Cortex of kidney (tissue), 1 donor: ENCODE measurements around the gene HNRNPK.
"Not testable (repeated sequence)": the region's sequence is repeated elsewhere in the genome, so short reads cannot be mapped to it uniquely, and the experiment has no call there.

Experiments
- DNase-seq: peaks from one replicate; lab custom pipeline; 2025; lab: John Stamatoyannopoulos, UW

Gene HNRNPK

DNA sequence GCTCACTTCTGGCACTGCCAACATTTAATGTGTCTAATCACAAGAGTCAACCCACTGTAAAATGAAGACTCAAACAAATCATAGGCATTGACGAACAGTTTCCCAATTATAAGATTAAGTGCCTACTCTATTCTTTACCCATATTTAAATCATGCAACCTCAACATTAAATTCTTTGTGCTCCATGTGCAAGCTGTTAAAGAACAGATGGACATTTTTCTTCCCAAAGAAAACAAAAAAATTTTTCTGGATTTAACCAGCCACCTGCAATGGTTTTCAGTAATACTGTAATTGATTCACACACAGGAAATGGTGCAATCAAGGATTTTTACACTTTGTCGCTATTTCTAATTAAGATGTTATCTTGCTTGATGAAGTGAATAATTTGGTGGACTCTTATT lies 3.6 kb downstream of the HNRNPK start:
- DNase-seq = no peak

DNA sequence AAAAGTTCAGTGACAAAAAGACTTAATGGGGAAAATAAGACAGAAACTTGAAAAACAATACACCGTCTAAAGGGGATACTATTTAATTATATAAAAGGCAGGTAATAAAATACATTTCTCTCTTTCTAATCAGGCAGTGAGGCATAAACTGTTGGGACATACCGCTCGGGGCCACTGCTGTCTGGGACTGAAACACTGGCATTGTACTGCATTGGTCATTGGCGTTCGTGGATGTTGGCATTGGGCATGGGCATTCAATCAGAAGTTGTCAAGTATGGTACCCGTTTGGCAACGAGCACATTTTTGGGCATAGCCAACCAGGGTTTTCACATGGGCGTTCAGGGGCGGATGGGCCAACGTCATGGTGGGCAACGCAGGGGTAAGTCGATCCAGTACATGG lies 4.7 kb downstream of the HNRNPK start:
- no peak for DNase-seq

DNA sequence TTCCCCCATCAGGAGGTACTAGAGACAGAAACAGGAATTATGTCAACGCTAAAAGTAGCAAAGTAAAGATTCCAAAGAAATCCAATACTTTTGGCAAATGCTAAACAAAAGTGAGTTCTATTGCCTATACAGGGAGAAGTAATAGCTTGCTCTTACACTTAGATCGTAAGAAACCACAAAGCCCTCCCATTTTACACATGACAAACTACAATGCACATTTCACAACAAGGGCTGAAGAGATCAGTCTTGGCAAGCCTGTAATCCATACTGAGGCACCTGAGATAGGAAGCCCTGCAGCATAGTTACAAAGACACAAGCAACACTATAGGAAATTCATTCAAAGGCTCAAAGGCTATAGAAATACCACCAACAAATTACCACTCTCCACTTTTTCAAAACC lies 7.7 kb downstream of the HNRNPK start:
- no peak for DNase-seq

DNA sequence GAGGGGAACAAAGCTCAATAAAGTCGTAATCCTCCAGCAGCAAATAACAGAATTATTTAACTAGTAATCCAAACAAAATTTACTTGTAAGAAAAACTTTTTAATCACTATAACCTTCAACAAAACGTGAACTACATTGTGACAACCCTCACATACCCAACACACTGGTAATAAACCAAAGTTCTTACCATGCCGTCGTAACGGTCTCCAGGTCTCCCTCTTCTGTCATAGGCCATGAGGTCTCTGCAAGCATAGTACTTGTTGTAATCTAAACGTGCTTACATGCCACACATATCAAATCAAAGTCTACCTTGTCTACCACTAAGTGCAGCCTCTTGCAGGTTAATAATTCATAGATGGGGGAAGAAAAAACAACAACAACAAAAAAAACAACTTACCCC lies 8.5 kb downstream of the HNRNPK start:
- no peak for DNase-seq

DNA sequence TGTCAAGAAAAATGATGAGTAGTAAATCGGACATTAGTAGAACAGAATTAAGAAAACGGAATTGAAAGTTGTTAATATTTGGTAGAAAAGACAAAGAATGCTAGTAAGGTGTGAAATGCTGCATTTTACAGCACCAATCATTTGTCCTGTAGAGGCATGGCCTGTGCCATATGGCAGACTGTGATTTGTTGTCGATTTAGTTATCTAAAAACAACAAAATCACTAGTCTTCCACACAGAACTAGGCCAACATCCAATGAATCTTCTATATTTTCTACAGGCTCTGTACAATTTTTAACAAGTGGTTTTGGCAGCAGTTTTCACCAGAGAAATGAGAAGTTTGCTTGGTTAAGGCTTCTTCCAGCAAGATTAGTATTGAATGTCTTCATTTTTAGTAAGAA lies 10.4 kb downstream of the HNRNPK start:
- no peak for DNase-seq

DNA sequence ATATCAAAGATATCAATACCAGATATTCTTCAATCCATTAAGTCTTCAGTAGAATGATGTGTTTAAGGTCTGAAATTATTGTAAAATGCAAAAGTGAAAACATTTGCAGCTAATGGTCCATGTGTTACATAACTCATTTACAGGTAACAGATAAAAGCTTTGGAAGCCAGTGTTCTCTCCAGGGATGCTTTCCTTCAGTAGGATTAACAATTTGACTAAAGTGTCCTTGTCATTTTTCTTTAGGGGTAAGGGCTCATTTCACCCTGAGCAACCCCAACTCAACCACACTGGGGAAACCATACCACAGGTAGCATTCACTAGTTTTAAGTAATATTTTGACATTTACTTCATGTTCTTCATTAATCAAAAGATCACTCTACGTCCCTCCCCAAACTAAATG lies 12.9 kb downstream of the HNRNPK start:
- DNase-seq = no peak

DNA sequence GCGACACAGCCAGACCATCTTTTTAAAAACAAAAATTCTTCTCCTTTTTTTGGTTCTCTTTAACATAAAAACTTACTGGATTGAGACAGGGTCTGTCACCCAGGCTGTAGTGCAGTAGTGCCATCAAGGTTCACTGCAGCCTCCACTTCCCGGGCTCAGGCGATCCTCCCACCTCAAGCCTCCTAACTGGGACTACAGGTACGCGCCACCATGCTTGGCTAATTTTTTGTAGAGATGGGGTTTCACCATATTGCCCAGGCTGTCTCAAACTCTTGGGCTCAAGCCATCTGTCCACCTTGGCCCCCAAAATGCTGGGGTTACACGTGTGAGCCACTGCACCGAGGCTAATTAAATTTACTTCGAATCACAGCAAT lies 13.8 kb downstream of the HNRNPK start:
- DNase-seq = no peak

DNA sequence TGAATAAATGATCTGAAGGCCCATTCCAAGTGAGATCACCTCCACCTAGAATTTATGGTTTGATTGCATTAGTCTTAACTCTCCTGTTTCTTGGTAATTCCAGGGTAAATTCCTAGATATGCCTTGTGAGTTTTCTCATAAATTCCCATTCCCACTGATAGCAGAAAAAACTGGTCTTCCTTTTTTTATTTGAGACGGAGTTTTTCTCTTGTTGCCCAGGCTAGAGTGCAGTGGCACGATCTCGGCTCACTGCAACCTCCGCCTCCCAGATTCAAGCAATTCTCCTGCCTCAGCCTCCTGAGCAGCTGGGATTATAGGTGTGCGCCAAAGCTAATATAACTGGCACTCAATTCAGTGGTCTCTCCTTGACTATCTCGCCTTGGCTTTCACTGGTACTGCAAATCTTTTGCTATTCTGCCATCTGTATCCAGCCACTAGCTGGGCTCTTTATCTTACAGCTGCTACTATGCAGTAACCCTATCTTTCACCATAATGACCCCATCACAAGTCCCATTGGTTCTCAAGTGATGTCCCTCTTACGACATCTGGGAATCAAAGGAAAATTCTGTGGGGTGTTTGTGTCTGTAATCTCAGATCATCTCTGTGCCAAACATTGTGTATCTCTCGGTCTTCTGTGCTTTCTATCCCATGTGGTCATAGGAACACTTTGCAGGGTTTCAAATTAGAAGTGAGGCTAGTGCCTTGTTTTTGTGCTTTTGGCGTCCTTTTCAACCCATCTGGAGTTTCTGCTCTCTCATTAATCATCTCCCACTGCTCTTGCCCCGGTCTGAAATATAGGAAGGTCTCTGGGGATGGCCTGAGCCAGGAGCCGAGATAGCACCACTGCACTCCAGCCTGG lies 14.4 kb downstream of the HNRNPK start:
- no peak for DNase-seq

DNA sequence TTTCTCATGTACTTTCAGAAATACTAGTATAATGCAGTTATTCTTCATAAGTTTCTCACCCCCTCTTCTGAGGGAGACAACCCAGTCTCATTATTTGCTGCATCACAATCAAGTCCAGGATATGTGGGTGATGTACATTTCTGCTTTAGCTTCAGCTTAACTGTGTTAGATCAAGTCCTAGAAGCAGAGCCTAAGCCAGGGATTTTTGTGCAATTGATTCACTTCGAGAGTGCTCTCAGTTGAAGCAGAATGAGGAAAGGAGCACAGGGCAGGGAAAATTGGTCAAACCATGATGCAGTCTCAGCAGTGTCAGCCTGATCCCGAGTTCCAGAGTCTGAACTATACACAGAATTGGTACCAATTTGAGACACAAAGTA lies 15.1 kb downstream of the HNRNPK start:
- DNase-seq = no peak

DNA sequence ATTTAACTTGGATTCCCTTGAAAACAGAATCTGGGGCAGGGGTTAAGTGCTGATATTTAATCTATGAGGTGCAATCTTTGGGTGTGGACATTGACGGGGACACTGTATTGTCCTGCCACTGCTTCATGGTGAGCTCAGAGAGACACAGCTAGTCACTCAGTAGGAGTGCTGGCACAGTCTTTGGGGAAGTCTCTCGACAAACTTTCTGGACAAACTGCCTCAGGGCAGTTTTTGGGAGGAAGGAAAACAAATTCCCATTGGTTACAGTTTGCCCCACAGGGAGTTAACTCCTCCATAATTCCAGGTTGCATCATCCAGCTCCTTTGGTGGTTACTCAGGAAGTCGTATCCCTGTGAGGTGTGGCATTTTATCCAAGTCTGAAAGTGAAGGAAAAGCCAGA lies 17.9 kb downstream of the HNRNPK start:
- DNase-seq = no peak

DNA sequence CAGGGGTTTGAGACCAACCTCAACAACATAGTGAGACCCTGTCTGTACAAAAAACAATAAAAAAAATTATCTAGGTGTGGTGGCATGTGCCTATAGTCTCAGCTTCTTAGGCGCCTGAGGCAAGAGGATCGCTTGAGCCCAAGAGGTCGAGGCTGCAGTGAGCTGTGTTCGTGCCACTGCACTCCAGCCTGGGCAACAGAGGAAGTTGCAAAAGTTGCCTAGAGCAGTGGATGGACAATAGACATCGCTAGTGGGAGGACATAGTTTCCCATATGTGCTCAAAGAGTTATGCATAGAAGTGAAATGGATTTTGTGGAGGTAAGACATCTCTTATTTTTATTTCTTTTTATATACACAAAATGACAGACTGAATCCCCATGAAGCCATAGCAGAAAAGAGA lies 19.0 kb downstream of the HNRNPK start:
- no peak for DNase-seq

DNA sequence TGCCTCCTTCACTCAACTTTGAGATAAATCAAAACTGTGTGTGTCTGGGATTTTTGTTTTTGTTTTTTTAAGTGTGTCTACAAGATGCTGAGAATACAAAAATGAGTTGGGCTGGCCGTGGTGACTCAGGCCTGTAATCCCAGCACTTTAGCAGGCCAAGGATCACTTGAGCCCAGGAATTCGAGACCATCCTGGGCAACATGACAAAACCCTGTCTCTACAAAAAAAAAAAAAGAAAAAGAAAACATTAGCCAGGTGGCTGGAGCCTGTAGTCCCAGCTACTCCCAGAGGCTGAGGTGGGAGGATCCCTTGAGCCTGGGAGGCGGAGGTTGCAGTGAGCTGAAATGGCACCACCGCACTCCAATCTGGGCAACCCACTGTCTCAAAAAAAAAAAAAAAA lies 21.0 kb downstream of the HNRNPK start:
- no peak for DNase-seq

DNA sequence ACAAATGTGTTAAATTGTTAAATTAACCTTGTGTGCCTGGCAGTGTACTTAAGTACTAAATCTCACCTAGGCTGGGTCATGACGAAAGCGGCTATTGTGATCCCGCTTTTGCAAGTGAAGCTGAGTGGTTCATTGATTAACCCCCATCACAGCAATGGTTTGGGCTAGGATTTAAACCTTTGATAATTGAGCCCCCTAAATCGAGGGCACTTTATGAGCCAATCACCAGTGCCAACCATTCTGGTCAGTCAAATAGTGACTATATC lies 22.8 kb downstream of the HNRNPK start:
- no peak for DNase-seq

DNA sequence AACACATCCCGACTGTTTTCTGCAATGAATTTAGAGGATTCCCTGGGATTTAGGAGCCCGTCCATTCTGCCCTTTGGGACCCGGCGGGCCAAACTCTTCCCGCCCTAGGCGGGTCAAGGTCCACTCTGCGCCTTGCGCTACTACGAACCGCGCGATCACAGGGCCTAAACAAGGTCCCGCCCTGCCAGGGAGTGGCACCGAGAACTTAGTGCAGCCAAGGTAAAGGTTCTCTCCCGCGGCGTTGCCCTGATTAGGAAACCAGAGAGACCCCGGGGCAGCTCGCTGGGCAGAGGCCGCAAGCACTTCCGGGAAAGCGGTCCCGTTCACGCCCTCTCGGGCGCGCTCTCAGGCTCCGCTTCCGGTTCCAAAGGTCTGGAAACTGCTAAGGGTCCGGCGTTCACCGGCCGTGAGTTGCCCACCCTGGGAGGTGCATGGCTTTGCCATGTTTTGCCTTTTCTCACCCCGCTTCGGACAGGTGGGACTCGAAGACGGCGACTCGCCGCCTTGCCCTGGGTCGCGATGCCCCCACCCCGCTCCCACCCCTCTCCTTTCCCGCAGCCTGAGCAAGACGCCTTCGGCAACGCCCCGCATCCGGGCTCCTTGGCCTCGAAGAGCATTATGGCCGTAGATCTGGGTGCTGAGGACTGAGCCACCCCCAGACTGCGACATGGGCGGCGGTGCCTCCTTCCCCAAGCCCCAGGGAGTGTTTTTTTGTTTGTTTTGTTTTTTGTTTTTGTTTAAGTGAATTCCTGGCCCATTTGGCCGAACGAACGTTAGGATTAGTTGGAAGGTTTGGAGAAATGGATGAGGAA lies 23.4 kb downstream of the HNRNPK start:
- DNase-seq = no peak

DNA sequence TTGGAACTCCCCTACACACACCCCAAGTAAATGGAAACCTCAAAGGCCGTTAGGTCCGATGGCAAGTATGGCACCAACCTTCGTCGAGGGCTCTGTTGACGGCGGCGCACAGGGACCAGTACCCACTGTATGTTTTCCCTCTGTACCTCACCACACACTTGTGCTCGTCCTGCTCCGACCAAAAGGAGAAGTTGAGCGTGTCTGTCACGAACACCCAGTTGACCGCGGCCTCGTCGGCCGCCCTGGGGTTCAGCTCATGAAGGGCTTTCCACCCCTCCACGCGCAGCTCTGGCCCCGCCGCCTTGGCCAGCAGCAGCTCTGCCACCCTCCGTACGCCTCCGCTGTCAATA lies 24.0 kb downstream of the HNRNPK start:
- DNase-seq = no peak

DNA sequence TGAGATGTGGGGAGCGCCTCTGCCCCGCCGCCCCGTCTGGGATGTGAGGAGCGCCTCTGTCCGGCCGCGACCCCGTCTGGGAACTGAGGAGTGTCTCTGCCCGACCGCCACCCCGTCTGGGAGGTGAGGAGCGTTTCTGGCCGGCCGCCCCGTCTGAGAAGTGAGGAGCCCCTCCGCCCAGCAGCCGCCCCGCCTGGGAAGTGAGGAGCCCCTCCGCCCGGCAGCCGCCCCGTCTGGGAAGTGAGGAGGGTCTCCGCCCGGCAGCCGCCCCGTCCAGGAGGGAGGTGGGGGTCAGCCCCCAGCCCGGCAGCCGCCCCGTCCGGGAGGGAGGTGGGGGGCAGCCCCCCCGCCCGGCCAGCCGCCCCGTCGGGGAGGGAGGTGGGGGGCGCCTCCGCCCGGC lies 31.9 kb downstream of the HNRNPK start:
- not testable (repeated sequence) for DNase-seq

DNA sequence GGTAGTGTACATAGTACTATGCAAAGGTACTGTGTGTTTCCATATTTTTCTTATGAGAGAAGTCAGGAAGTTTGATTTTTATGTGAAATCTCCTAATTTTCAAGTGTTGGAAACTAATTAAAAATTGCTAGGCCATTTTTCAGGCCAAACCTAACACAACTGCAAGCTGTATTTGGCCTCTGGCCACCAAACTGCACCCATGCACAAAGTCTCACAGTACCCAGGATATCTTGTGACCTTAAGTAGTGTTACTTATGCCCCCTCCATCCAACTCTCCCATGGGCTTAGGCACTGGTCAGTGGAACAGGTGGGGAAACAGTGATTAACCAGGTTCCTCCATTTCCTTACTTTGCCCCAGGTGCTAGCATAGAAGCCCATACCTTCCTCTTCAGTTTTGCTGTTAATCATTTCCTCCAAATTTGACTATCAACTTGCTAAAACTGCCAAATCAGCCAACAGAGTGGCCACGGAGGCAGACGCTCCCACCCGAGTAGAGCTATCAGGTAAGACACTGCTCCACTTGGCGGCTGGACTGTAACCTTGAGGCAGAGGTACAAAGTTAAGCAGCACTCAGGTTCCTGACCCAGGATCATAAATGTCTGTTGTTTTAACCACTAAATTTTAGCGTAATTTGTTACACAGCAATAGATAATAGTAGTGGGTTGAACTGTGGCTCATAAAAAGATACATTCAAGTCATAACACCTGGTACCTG lies 39.3 kb downstream of the HNRNPK start:
- no peak for DNase-seq

DNA sequence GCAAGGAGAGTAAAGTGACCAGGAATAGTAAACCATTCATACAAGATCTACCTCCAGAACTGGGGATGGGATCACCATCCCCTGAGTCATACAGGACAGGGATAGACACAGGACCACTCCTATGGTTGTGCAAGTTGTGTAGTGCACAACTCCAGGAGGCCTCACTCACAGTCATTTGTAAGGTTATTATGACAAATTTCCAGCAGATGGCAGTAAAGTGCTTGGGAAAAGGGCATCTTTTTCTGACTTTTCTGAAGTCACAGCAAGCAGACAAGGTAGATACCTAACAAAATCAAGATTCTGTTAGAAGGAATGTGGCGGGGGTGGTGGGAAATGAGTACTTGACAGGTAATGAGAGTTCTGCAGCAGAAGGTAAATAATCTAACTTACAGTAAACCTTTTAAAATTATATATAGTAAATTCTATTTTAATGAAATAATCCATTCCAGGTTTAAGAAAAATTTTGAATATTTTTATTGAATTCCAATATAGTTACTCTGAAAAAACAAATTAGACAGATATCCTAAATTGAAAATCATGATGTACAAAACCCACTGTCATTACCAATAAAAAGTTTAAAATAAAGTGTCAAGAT lies 42.1 kb downstream of the HNRNPK start:
- no peak for DNase-seq

DNA sequence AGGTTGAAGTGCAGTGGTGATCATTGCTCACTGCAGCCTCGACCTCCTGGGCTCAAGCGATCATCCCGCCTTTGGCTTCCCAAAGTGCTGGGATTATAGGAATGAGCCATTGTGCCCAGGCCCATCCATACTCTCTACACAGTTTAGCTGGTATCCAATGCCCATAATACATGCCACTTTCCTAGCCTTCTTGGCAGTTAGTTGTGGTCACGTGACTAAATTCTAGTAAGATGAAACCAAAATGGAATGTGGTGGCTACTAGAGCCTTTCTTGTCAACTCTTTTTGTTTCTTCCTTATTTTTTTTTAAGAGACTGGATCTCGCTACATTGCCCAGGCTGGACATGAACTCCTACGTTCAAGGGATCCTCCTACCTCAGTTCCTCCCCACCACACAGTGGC lies 43.5 kb downstream of the HNRNPK start:
- DNase-seq = no peak

DNA sequence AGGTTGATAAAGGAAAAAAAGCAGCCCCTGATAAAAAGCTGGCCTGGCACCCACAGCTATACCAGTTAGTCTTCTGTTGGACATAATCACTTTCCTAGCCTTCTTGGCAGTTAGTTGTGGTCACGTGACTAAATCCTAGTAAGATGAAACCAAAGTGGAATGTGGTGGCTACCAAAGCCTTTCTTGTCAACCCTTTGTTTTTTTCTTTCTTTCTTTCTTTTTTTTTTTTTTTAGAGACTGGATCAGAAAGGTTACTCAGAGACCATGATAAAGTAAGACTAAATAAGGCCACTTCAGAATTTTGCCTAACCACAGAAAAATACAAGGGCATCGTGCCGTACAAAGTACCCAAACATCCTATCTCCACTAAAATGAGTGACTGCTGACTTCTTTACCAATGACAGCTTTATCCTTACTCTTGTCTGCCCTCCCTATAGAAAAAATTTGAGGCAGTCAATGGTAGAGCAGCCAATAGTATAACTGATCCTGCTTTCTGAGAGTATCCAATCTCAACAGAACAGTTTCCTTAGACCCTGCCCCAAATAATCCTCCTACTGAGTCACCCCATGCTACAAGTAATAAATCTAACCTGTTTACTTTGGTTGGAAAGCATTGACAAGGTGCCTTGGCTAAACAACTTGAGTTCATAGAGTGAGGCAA lies 44.6 kb downstream of the HNRNPK start:
- no peak for DNase-seq

DNA sequence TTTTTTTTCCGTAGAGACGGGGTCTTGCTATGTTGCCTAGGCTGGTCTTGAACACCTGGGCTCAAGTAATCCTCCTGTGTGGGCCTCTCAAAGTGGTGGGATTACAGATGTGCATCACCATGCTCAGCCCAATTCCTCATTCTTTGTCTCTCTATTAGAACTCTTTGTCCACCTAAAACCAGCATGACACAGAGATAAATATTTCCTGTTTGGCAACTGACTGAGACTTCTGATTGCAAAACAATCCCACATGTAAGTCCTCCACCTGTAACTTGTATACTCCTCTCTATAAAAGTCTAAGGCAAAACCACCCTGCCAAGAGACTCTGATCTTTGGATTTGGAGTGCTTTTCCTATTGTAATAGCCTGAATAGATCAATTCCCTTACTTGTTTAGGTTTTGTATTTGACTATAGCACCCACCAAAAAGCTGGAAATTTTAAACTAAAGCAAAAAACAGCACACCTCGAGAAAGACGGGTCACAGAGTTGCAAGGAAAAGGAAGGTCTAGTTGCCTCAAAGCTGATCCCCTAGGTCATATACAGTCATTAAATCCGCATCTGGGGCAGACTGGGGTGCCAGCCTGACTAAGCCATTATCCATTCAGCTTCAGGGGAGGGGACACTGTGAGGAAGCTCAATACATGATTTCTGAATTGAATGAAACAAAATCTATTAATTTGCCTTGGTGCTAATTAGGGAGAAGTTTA lies 45.3 kb downstream of the HNRNPK start:
- no peak for DNase-seq

DNA sequence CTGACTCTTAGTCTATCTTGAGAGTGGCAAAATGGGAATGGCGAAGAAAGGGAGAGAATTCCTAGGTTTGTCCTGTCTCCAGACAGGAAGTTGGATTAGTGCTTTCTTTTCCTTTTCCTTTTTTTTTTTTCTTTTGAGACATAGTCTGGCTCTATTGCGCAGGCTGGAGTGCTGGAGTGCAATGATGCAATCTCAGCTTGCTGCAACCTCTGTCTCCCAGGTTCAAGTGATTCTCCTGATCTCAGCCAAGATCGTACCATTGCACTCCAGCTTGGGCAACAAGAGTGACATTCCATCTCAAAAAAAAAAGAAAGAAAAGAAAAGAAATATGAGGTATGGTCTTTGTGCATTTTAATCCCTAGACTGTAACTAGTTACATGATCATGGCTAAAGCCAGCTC lies 46.2 kb downstream of the HNRNPK start:
- DNase-seq = no peak
